GM13977 (cell line): ENCODE results near the gene AMBRA1.
"Not testable (repeated sequence)": the region's sequence is repeated elsewhere in the genome, so short reads cannot be mapped to it uniquely, and the experiment has no call there.

Experiments
- DNase-seq: peaks from one replicate; pipeline ENCODE4 v3.0.0; 2012; ENCODE audit warnings: low spot score
- CTCF ChIP-seq: IDR thresholded peaks from 2 replicates; pipeline ENCODE4 v1.5.1; 2012; ENCODE audit warnings: mild to moderate bottlenecking, control low read depth; ENCODE audit not compliant: insufficient read depth; ENCODE audit errors: extremely low read depth, missing control alignments
- in situ Hi-C: fragments of 300-500 bp; cut with MboI; formaldehyde crosslinking; loops from one replicate; pipeline ENCODE4 v1.12.0; 2022; ENCODE audit warnings: low sequenced_read_pairs, low pct_unique_long_range_greater_than_20kb, mixed read lengths, inconsistent platforms; ENCODE audit not compliant: unreplicated experiment

Gene AMBRA1

GRCh38 chr11:46383404-46383758, 210.4 kb downstream of the AMBRA1 start:
- no peak for TF ChIP-seq CTCF
- in situ Hi-C loops = no loop called here
- no peak for DNase-seq

DNA sequence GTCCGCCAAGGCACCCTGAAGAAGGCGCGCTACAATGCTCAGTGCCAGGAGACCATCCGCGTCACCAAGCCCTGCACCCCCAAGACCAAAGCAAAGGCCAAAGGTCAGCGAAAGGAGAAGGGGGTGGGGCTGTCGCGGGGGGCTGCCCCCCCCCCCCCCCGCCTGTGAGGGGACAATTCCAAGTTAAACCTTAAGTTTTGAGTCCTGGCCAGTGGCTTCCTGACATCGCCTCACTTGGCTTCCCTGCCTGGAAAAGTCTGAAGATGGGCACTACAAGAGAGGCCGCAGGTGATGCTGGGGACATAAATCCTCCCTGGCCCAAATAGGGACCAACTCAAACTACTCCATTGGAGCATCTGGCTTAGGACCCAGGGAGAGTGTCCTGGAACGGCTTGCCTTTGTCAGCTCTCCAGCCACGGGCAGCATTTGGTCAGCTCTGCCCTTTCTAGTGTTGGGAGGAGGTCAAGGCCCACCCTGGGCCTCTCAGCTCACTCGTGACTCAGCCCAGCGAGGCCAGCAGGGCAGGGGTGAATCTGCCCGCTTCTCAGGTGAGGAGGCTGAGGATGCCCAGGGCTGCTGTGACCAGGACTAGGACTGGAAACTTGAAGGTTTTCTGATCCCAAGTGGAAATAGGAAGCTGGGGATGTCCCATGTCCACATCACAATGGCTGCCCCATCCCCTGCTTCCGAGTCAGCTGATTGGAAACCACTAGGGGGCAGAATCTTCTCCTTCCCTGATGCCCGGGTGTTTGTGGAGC, 211.0 kb downstream of the AMBRA1 start:
- in situ Hi-C loops = no loop called here
- TF ChIP-seq CTCF = peak; percentile 25
- DNase-seq = no peak

- peak; percentile 73 for DNase-seq
- in situ Hi-C loops = no loop called here
- TF ChIP-seq CTCF = no peak
Measured at GRCh38 chr11:46381819-46382645, 211.8 kb downstream of the AMBRA1 start.

GRCh38 chr11:46381048-46381818, 212.6 kb downstream of the AMBRA1 start, which contains the start of gene MDK:
TSS of gene MDK (plus strand) at chr11:46381669. CDS start at chr11:46382058, 389 bp downstream.
- in situ Hi-C loops = no loop called here
- DNase-seq = peak; percentile 74
- no peak for TF ChIP-seq CTCF

DNA sequence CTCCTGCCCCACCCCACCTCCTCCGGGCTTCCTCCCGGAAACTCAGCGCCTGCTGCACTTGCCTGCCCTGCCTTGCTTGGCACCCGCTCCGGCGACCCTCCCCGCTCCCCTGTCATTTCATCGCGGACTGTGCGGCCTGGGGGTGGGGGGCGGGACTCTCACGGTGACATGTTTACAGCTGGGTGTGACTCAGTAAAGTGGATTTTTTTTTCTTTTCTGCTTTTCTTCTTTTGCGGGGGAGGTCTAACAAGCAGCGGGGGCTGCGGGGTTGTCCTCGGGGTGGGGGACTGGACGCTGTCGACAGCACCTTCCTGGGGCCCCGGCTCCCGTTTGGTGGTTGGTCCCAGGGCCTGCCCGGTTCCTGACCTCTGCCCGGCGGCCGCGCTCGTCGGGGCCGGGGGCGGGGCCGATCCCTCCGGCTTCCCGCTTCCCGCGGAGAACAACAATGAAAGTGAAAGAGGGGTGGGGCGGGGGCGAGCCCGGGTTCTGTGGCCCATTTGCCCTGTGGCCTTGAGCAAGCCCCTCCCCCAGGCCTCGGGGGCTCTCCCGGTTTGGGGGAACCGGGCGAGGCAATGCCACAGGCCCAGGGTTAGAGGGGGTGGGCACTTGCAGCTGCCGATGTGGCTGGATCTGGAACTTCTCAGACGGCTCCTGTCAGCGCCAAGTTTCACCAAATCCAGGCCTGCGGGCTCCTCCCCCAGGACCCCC, 213.3 kb downstream of the AMBRA1 start:
- in situ Hi-C loops = no loop called here
- DNase-seq = peak; percentile 85
- no peak for TF ChIP-seq CTCF

- in situ Hi-C loops = not testable (repeated sequence)
Measured at GRCh38 chr11:46379482-46380293, 214.1 kb downstream of the AMBRA1 start.

More at GRCh38 chr11:46379482-46380293, 214.1 kb downstream of the AMBRA1 start:
- peak; percentile 33 for DNase-seq
